ENCODE results near the gene ARHGAP10.
"Not testable (repeated sequence)": the region's sequence is repeated elsewhere in the genome, so short reads cannot be mapped to it uniquely, and the experiment has no call there.

ARHGAP10 gene

GRCh38 chr4:147788791-147789190, 56.9 kb downstream of the ARHGAP10 start:
- no peak for DNase-seq
- H3K4me3 Mint-ChIP-seq: no peak overlapping the region
- H3K4me1 Mint-ChIP-seq (ENCODE audit: low read depth): peaks cover 44% of the 10 kb centered on the region
- H3K27me3 Mint-ChIP-seq: no peaks in the 10 kb centered on the region
- no peaks in the 10 kb centered on the region for H3K9me3 Mint-ChIP-seq
- no peak overlapping the region for H3K27ac Mint-ChIP-seq
- no peaks in the 10 kb centered on the region for H3K36me3 Mint-ChIP-seq (ENCODE audit: low read depth)

DNA sequence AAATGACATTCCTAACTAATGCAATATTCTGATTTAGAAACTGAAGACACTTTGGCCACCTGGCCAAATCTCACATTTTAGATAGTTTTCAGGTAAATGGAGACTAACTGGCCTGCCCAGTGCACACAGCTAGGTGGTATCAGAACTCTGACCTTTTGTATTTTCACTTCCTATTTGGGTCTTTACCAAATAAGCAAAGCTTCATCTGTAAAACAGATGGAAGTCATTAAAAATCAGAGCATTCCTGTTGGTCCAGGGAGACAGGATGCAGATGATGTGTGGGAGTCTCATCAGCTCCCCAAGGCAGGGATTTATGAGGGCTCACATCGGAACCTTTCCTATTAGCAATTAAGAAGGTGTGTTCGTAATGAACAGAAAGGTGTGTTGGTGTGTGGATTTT, 57.7 kb downstream of the ARHGAP10 start:
- no peaks in the 10 kb centered on the region for H3K9me3 Mint-ChIP-seq
- peaks cover 52% of the 10 kb centered on the region for H3K4me1 Mint-ChIP-seq (ENCODE audit: low read depth)
- DNase-seq: no peak
- H3K27me3 Mint-ChIP-seq: no peaks in the 10 kb centered on the region
- H3K4me3 Mint-ChIP-seq: no peak overlapping the region
- H3K36me3 Mint-ChIP-seq (ENCODE audit: low read depth): no peaks in the 10 kb centered on the region
- H3K27ac Mint-ChIP-seq: no peak overlapping the region

DNA sequence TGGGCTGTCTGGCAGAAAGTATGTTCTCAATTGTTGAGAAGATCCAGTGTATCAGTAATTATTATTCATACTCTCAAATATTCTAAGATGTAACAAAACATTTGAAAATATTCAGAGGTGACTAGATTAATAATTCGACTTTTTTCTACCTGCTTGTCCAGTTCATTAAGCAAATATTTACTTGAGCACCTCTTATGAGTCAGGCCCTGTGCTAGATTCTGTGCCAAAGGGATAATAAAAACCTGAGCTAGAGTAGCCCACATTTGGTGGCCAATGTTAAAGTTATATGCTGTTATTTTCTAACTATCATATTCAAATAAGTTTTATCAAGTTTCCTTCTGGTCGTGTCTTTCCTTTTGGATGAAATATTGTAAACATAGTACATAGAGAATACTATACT, 58.5 kb downstream of the ARHGAP10 start:
- H3K27me3 Mint-ChIP-seq: no peaks in the 10 kb centered on the region
- H3K4me3 Mint-ChIP-seq: no peak overlapping the region
- no peak for DNase-seq
- H3K4me1 Mint-ChIP-seq (ENCODE audit: low read depth): peaks cover 56% of the 10 kb centered on the region
- H3K27ac Mint-ChIP-seq: no peak overlapping the region
- H3K36me3 Mint-ChIP-seq (ENCODE audit: low read depth): no peaks in the 10 kb centered on the region
- H3K9me3 Mint-ChIP-seq: no peaks in the 10 kb centered on the region

DNA sequence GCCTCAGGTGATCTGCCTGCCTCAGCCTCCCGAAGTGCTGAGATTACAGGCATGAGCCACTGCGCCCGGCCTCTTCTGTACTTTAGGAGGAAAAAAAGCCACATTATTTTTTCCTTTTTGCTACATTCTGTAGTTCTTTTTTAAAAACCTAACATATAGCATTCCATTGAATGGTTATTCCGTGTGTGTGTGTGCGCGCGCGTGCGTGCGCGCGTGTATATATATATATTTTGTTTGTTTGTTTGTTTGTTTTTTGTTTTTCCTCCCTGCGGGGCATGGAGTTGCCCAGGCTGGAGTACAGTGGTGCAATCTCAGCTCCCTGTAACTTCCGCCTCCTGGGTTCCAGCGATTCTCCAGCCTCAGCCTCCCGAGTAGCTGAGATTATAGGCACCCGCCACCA, 59.5 kb downstream of the ARHGAP10 start:
- Mint-ChIP-seq H3K27ac (no peak overlapping the region), H3K4me1 (ENCODE audit: low read depth) (peaks cover 48% of the 10 kb centered on the region), H3K4me3 (no peak overlapping the region), H3K36me3 (ENCODE audit: low read depth) (no peaks in the 10 kb centered on the region), H3K9me3 (no peaks in the 10 kb centered on the region), H3K27me3 (no peaks in the 10 kb centered on the region)
- DNase-seq: no peak

DNA sequence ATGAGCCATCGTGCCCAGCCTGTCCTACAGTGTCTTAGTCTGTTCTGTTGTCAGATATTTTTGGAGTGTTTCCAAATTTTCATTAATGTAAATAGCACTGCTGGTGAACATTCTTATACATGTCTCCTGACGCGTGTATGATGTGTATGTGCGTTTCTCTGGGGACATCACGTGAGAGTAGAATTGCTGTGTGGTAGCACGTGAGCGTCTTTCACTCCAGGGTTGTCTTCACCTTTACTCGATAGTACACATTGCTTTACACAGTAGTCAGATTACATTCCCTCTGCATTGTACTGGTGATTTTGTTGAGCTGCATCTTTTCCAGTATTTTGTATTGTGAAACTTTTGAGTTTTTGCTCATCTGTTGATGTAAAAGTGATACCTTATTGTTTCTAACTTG, 60.0 kb downstream of the ARHGAP10 start:
- H3K27me3 Mint-ChIP-seq: no peaks in the 10 kb centered on the region

GRCh38 chr4:147793569-147794313, 61.9 kb downstream of the ARHGAP10 start:
- H3K36me3 Mint-ChIP-seq (ENCODE audit: low read depth): no peaks in the 10 kb centered on the region
- DNase-seq: no peak
- H3K9me3 Mint-ChIP-seq: no peaks in the 10 kb centered on the region
- H3K4me1 Mint-ChIP-seq (ENCODE audit: low read depth): peaks cover 40% of the 10 kb centered on the region
- H3K4me3 Mint-ChIP-seq: peak overlapping the region; percentile 33
- no peaks in the 10 kb centered on the region for H3K27me3 Mint-ChIP-seq
- peak overlapping the region; percentile 90 for H3K27ac Mint-ChIP-seq

More for the DNA sequence above, 60.0 kb downstream of the ARHGAP10 start:
- Mint-ChIP-seq H3K27ac (no peak overlapping the region), H3K4me3 (peak overlapping the region; percentile 74), H3K9me3 (no peaks in the 10 kb centered on the region), H3K36me3 (ENCODE audit: low read depth) (no peaks in the 10 kb centered on the region), H3K4me1 (ENCODE audit: low read depth) (peaks cover 46% of the 10 kb centered on the region)
- no peak for DNase-seq

DNA sequence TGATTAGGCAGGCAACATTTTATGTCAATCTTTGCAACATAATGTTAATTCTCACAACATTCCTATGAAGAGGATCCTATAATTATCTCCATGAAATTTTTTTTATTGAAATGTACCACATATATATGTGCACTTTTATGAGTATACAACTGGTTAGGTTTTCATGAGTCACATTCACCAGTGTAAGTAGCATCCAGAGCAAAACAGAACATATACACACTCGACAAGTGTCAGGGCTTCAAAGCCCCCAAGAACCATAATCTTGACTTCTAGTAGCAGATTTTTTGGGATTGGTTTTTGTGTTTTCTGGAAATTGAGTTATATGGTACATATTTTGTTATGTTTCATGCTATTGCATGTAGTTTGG, 62.4 kb downstream of the ARHGAP10 start:
- peak overlapping the region; percentile 90 for H3K27ac Mint-ChIP-seq

GRCh38 chr4:147794787-147795413, 63.0 kb downstream of the ARHGAP10 start:
- peak overlapping the region; percentile 38 for H3K4me3 Mint-ChIP-seq
- no peaks in the 10 kb centered on the region for H3K9me3 Mint-ChIP-seq
- H3K4me1 Mint-ChIP-seq (ENCODE audit: low read depth): peaks cover 48% of the 10 kb centered on the region
- H3K27me3 Mint-ChIP-seq: no peaks in the 10 kb centered on the region
- H3K36me3 Mint-ChIP-seq (ENCODE audit: low read depth): no peaks in the 10 kb centered on the region
- no peak for DNase-seq
- peak overlapping the region; percentile 90 for H3K27ac Mint-ChIP-seq

More for the DNA sequence above, 62.4 kb downstream of the ARHGAP10 start:
- H3K36me3 Mint-ChIP-seq (ENCODE audit: low read depth): no peaks in the 10 kb centered on the region
- no peaks in the 10 kb centered on the region for H3K9me3 Mint-ChIP-seq
- DNase-seq: no peak
- peaks cover 42% of the 10 kb centered on the region for H3K4me1 Mint-ChIP-seq (ENCODE audit: low read depth)
- peak overlapping the region; percentile 38 for H3K4me3 Mint-ChIP-seq
- H3K27me3 Mint-ChIP-seq: no peaks in the 10 kb centered on the region

- not testable (repeated sequence) for H3K9me3 Mint-ChIP-seq; H3K36me3 Mint-ChIP-seq (ENCODE audit: low read depth); H3K27me3 Mint-ChIP-seq; DNase-seq; H3K27ac Mint-ChIP-seq; H3K4me3 Mint-ChIP-seq
- peaks cover 36% of the 10 kb centered on the region for H3K4me1 Mint-ChIP-seq (ENCODE audit: low read depth)
These were observed 67.2 kb downstream of the ARHGAP10 start for GRCh38 chr4:147799057-147799456.

DNA sequence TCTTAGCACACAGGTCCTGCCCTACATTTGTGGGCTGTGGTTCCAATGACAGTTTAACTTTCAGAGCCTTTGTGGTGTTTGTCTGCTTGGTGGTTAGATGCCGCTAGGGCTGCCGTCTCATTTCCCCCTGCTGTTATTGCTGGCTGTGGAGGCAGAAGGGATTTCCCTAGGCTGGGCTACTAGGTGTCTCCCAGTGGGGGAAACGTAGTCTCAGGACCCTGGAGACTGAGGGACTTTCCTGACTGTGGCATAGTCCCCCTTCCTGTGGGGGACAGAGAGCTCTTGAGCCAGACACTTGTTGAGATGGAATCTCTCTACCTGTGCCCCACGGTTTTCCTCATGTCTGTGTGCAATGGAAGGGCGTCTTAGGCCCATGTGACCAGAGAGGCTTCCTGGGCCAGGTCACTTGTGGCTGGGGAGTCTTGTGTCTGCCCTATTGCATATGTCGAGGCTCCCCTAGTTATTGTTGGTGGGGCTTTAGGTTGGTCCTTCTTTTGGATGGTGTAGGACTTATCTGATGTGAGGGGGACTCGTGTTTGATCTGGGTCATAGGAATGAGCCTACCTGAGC, 68.2 kb downstream of the ARHGAP10 start:
- H3K36me3 Mint-ChIP-seq (ENCODE audit: low read depth): no peaks in the 10 kb centered on the region
- no peak overlapping the region for H3K4me3 Mint-ChIP-seq
- peak overlapping the region; percentile 70 for H3K27ac Mint-ChIP-seq
- peaks cover 2% of the 10 kb centered on the region for H3K27me3 Mint-ChIP-seq
- H3K4me1 Mint-ChIP-seq (ENCODE audit: low read depth): peaks cover 32% of the 10 kb centered on the region
- peak; percentile 60 for DNase-seq
- H3K9me3 Mint-ChIP-seq: no peaks in the 10 kb centered on the region

DNA sequence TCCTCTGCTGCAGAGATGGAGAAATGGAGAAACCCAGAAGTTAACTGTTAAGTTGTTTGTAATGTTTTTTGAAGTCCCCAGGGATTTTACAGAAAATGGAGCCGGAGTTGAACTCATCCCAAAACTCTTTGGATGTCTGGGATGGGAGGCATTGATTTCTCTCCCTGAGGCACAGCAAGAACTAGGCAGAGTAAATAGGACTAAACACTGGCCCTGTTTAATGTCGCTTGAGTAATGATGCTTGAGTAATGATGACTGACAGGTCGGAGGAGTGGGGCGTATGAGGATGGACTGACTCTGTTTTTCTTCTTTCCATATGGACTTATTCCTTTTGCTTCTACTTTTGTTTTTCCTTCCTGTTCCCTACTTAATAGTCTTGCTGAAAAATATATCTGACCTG, 69.9 kb downstream of the ARHGAP10 start:
- H3K27me3 Mint-ChIP-seq: peaks cover 3% of the 10 kb centered on the region
- H3K36me3 Mint-ChIP-seq (ENCODE audit: low read depth): no peaks in the 10 kb centered on the region
- H3K4me1 Mint-ChIP-seq (ENCODE audit: low read depth): peaks cover 28% of the 10 kb centered on the region

GRCh38 chr4:147802346-147802745, 70.5 kb downstream of the ARHGAP10 start:
- H3K36me3 Mint-ChIP-seq (ENCODE audit: low read depth): no peaks in the 10 kb centered on the region
- no peak overlapping the region for H3K4me3 Mint-ChIP-seq
- no peaks in the 10 kb centered on the region for H3K9me3 Mint-ChIP-seq
- peaks cover 27% of the 10 kb centered on the region for H3K4me1 Mint-ChIP-seq (ENCODE audit: low read depth)
- no peak overlapping the region for H3K27ac Mint-ChIP-seq
- H3K27me3 Mint-ChIP-seq: peaks cover 3% of the 10 kb centered on the region
- no peak for DNase-seq

More for the DNA sequence above, 69.9 kb downstream of the ARHGAP10 start:
- no peak overlapping the region for H3K27ac Mint-ChIP-seq
- DNase-seq: no peak
- H3K4me3 Mint-ChIP-seq: no peak overlapping the region
- H3K9me3 Mint-ChIP-seq: no peaks in the 10 kb centered on the region

GRCh38 chr4:147805946-147806345, 74.1 kb downstream of the ARHGAP10 start:
- no peak for DNase-seq
- Mint-ChIP-seq H3K4me1 (ENCODE audit: low read depth) (peaks cover 14% of the 10 kb centered on the region), H3K36me3 (ENCODE audit: low read depth) (no peaks in the 10 kb centered on the region), H3K9me3 (no peaks in the 10 kb centered on the region), H3K27me3 (peaks cover 3% of the 10 kb centered on the region), H3K4me3 (no peak overlapping the region), H3K27ac (no peak overlapping the region)

DNA sequence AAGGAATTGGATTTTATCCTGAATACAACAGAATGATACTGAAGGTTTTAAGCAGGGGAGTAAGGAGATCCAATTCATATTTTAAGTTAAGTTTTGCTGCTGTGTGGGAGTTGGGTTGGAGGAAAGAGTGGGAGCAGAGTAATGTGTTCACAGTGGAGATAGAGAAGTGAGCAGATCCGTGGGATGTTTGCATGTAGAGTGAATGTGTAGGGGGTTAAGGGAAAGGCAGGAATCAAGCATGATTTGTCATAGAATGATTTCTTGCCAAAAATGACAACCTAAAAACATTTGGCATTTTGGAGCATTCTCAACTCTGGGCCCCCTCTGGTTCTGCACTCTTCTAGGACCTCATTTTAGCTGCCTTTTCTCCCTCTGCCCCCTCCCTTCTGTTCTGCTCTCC, 76.6 kb downstream of the ARHGAP10 start:
- Mint-ChIP-seq H3K9me3 (no peaks in the 10 kb centered on the region), H3K4me1 (ENCODE audit: low read depth) (peaks cover 9% of the 10 kb centered on the region), H3K27me3 (peaks cover 3% of the 10 kb centered on the region), H3K36me3 (ENCODE audit: low read depth) (no peaks in the 10 kb centered on the region), H3K4me3 (no peak overlapping the region), H3K27ac (no peak overlapping the region)
- no peak for DNase-seq

- no peaks in the 10 kb centered on the region for H3K36me3 Mint-ChIP-seq (ENCODE audit: low read depth)
- DNase-seq: no peak
These were observed 77.3 kb downstream of the ARHGAP10 start for GRCh38 chr4:147809211-147809610.

More at GRCh38 chr4:147809211-147809610, 77.3 kb downstream of the ARHGAP10 start:
- Mint-ChIP-seq H3K4me3 (no peak overlapping the region), H3K9me3 (no peaks in the 10 kb centered on the region), H3K27me3 (peaks cover 3% of the 10 kb centered on the region), H3K27ac (no peak overlapping the region), H3K4me1 (ENCODE audit: low read depth) (peaks cover 9% of the 10 kb centered on the region)

All from activated T-cell treated with anti-CD3 and anti-CD28 coated beads, Interleukin-2, amount 50 U/mL, for 24 hours (primary cell).